SH-SY5Y (cell line): Measurements from ENCODE around the gene EFCAB11.

Experiments used
- GATA2 ChIP-seq: IDR thresholded peaks from 2 replicates; pipeline ENCODE4 v1.6.1; 2011; ENCODE audit warnings: mild to moderate bottlenecking, low read depth, low read length
- GATA3 ChIP-seq: IDR thresholded peaks from 2 replicates; pipeline ENCODE4 v1.6.1; 2011; ENCODE audit warnings: low read depth, mild to moderate bottlenecking, low read length, moderate library complexity

- TF ChIP-seq GATA2 (no peak), GATA3 (no peak)
Observed at GRCh38 chr14:89889626-89890025, 64.9 kb downstream of the EFCAB11 start.
